ENCODE results near the gene AUP1. TPM values are rescaled to one million over a fixed set of nuclear protein-coding genes. Genes with fewer than 3 reads are reported as not detected.

Gene AUP1
- total and polyA plus RNA-seq, 9 of the 15 experiments (the other 6 are each of a cell fraction or from before 2014, with no cell fraction given) = 70.7 to 245 (median 165) TPM

DNA sequence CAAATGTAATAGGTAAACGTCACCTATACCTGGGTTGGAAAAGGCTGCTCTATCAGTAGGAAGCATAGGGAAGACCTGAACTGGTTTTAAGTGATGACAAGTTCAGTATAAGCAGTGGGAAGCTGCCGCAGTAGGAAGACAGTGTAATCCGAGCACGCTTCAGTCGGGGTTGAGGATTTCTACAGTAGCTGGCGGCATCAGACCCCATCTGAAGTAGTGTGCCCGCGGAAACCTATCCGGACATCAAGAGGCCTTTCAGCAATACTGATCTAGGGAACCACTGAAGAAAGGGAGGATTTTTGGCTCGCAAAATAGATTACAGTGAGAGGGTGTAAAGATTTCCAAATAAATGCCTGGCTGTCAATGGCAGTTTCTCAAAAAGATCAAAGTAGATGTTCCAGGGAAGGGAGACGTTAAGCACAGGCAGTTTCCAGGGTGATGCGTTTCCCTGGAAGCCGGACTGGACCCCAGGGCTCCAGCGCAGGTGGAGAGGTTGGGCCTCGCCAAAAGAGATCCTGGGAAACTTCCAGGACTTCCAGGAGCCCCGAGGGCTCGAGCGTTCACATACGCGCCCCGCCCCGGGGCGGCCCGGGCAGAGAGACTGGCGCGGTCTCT, 18.9 kb upstream of the AUP1 start:
- peak overlapping the region; percentile 46 for H3K4me3 ChIP-seq
- intact Hi-C loops (cut with micrococcal nuclease) (no loop called here), in situ Hi-C loops (cut with MboI) (no loop called here)
- peak overlapping the region; percentile 77 for H3K4me2 ChIP-seq (ENCODE audit: insufficient read depth, low read length)
- H3K36me3 ChIP-seq (ENCODE audit: control insufficient read depth, insufficient read depth, low read length) = no peaks in the 10 kb centered on the region
- no peak for FAIRE-seq
- ATAC-seq = peak; percentile 26; the same call in 2 of the 3 replicates
- H3K4me1 ChIP-seq (replicated peaks in 1 of 2; ENCODE audit: control insufficient read depth in 2 of 2, insufficient read depth in 2 of 2, low read length in 2 of 2) = peaks cover 22 to 40% of the 10 kb centered on the region in 2 experiments
- WGBS (ENCODE audit: insufficient coverage, low coverage, missing lambda C conversion rate) = 17% methylated on average over 26 of the region's 26 CpGs
- peak overlapping the region; percentile 81 for H2AFZ ChIP-seq (ENCODE audit: low read depth, low read length)
- peak overlapping the region; percentile 63; the same call in 2 of the 3 replicates for H3K27ac ChIP-seq (ENCODE audit: extremely low read depth, low read depth, low read length)
- H3K9me3 ChIP-seq (replicated peaks; ENCODE audit: control insufficient read depth, insufficient read depth, low read depth, low read length) = no peaks in the 10 kb centered on the region
- ChIA-PET POLR2A (interaction anchor here (0.7 to 0.8 kb wide), 2 partner anchors 12 to 41 kb away, joined by 3 read pairs; partner anchors contain the start of gene PCGF1), CTCF (ENCODE audit: low intra/inter-chr PET ratio) (no interaction called here)
- no peaks in the 10 kb centered on the region for H3K27me3 ChIP-seq (ENCODE audit: control insufficient read depth in 2 of 2, insufficient read depth in 2 of 2, low read length in 2 of 2)
- BruUV-seq (replicated peaks) = no TSS peak
- peak in 2 of 4 experiments; percentile 32 to 38 for DNase-seq (ENCODE audit: extremely low read depth in 1 of 4, low spot score in 3 of 4)
- no peaks in the 10 kb centered on the region for H3K9me1 ChIP-seq (ENCODE audit: control insufficient read depth, insufficient read depth, low read length)
- peaks cover 1% of the 10 kb centered on the region; the same call in 1 of the 3 replicates for H3K79me2 ChIP-seq (ENCODE audit: control insufficient read depth, insufficient read depth, low read length)
- H3K9ac ChIP-seq (ENCODE audit: insufficient read depth in 1 of 2, low read depth in 2 of 2, low read length in 2 of 2) = peak overlapping the region; percentile 65 to 93
- no peaks in the 10 kb centered on the region for H4K20me1 ChIP-seq (replicated peaks; ENCODE audit: control insufficient read depth, insufficient read depth, low read length)
- TF ChIP-seq RBM22 (IDR thresholded peaks at IDR 0.05; ENCODE audit: low read depth, low read length, poor library complexity, severe bottlenecking) = no peak
- TF ChIP-seq TFAM (CRISPR knock-in tag; conservative IDR thresholded peaks at IDR 0.05) = no peak
- TF ChIP-seq ZBTB17 (CRISPR knock-in tag; IDR thresholded peaks at IDR 0.05) = no peak
- TF ChIP-seq, protein P1, sequence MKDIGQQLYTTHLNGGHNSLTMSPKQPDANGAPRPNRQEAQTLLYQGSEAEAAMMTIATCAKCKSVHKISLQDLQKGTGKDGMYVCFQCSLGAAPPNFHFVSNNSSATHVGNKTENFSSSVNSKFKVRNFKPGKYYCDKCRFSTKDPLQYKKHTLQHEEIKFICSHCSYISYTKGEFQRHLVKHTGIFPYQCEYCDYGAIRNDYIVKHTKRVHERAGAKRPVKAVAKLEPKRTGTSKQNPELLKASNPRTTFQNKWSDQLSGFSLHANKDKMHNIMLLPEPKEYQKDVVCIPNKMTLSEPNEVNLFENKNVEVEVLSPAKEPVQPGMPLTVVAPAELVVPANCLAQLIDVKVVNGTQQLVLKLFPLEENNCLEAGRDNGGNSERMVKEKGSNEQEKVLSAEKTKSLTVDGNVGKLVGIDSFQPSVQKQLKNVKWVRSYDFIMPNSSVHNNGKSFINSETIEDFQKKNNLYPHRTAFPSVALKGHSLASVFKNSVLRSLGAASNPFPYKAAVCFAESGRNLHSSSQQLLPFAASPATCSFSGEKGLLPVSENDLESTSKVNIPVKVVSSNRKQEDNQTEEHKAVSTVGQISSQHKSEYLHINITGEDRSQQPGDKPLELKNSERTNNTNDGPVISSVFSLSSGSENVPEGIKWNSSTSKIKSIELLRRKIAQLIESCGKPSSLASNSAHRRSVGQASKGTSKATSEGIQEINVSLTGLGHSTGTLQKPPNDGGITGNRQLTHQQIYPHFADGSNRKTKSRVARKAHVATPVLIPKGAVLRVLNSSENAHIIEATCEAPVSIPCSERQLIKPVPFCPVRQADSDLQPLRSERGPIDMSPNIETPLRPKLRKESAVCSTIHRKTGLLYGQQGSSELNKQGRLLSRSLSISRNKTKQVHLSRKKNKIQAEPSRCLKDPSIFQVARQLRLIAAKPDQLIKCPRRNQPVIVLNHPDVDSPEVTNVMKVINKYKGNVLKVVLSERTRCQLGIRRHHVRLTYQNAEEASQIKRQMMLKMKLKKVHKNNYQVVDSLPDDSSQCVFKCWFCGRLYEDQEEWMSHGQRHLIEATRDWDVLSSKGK (CRISPR knock-in tag; IDR thresholded peaks at IDR 0.05) = no peak
- no peak for TF ChIP-seq MEF2A (IDR thresholded peaks at IDR 0.05; ENCODE audit: control insufficient read depth, low read depth, low read length)
- TF ChIP-seq KAT7 (CRISPR knock-in tag; IDR thresholded peaks at IDR 0.05; ENCODE audit: borderline replicate concordance) = peak; percentile 73; the same call in 1 of the 2 replicates
- TF ChIP-seq POLR3G (IDR thresholded peaks at IDR 0.05; ENCODE audit: extremely low read depth, insufficient read length, insufficient replicate concordance) = no peak
- no peak for TF ChIP-seq GATAD2B (IDR thresholded peaks at IDR 0.05; ENCODE audit: borderline replicate concordance)
- TF ChIP-seq, protein P2, sequence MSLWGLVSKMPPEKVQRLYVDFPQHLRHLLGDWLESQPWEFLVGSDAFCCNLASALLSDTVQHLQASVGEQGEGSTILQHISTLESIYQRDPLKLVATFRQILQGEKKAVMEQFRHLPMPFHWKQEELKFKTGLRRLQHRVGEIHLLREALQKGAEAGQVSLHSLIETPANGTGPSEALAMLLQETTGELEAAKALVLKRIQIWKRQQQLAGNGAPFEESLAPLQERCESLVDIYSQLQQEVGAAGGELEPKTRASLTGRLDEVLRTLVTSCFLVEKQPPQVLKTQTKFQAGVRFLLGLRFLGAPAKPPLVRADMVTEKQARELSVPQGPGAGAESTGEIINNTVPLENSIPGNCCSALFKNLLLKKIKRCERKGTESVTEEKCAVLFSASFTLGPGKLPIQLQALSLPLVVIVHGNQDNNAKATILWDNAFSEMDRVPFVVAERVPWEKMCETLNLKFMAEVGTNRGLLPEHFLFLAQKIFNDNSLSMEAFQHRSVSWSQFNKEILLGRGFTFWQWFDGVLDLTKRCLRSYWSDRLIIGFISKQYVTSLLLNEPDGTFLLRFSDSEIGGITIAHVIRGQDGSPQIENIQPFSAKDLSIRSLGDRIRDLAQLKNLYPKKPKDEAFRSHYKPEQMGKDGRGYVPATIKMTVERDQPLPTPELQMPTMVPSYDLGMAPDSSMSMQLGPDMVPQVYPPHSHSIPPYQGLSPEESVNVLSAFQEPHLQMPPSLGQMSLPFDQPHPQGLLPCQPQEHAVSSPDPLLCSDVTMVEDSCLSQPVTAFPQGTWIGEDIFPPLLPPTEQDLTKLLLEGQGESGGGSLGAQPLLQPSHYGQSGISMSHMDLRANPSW (CRISPR knock-in tag; IDR thresholded peaks at IDR 0.05) = no peak
- no peak for TF ChIP-seq STAT5A (IDR thresholded peaks at IDR 0.05; ENCODE audit: borderline replicate concordance, low read length)
- TF ChIP-seq, protein P3, sequence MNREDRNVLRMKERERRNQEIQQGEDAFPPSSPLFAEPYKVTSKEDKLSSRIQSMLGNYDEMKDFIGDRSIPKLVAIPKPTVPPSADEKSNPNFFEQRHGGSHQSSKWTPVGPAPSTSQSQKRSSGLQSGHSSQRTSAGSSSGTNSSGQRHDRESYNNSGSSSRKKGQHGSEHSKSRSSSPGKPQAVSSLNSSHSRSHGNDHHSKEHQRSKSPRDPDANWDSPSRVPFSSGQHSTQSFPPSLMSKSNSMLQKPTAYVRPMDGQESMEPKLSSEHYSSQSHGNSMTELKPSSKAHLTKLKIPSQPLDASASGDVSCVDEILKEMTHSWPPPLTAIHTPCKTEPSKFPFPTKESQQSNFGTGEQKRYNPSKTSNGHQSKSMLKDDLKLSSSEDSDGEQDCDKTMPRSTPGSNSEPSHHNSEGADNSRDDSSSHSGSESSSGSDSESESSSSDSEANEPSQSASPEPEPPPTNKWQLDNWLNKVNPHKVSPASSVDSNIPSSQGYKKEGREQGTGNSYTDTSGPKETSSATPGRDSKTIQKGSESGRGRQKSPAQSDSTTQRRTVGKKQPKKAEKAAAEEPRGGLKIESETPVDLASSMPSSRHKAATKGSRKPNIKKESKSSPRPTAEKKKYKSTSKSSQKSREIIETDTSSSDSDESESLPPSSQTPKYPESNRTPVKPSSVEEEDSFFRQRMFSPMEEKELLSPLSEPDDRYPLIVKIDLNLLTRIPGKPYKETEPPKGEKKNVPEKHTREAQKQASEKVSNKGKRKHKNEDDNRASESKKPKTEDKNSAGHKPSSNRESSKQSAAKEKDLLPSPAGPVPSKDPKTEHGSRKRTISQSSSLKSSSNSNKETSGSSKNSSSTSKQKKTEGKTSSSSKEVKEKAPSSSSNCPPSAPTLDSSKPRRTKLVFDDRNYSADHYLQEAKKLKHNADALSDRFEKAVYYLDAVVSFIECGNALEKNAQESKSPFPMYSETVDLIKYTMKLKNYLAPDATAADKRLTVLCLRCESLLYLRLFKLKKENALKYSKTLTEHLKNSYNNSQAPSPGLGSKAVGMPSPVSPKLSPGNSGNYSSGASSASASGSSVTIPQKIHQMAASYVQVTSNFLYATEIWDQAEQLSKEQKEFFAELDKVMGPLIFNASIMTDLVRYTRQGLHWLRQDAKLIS (CRISPR knock-in tag; IDR thresholded peaks at IDR 0.05) = 0 out of 2 replicates have a peak, but pooled peaks have one; percentile 46
- no peak for TF ChIP-seq NCOA1 (IDR thresholded peaks at IDR 0.05; ENCODE audit: low read depth)

Measured in K562 (cell line).